ENCODE results near the gene MARCO.

The MARCO gene

GRCh38 chr2:118903551-118904479 is 38.2 kb upstream of the MARCO start:
- Histone ChIP-seq H3K27me3 (ENCODE audit: low read depth, low read length) (no peaks in the 10 kb centered on the region), H3K79me2 (ENCODE audit: low read length) (no peaks in the 10 kb centered on the region), H3K36me3 (replicated peaks; ENCODE audit: low read depth, low read length) (no peaks in the 10 kb centered on the region), H3K4me1 (ENCODE audit: low read length) (no peaks in the 10 kb centered on the region), H3K27ac (ENCODE audit: low read length) (no peak overlapping the region), H2AFZ (ENCODE audit: low read depth, low read length) (no peak overlapping the region), H3K9ac (ENCODE audit: low read length) (no peak overlapping the region), H4K20me1 (ENCODE audit: insufficient read depth, low read length) (no peaks in the 10 kb centered on the region), H3K4me2 (ENCODE audit: low read length) (no peak overlapping the region), H3K4me3 (ENCODE audit: low read length) (no peak overlapping the region), H3K9me3 (ENCODE audit: insufficient read depth, low read length) (no peaks in the 10 kb centered on the region)
- no peak for TF ChIP-seq EZH2phosphoT487 (IDR thresholded peaks at IDR 0.05; ENCODE audit: low read depth)
- TF ChIP-seq CTCF (IDR thresholded peaks at IDR 0.05; ENCODE audit: low read depth, low read length) = no peak

DNA sequence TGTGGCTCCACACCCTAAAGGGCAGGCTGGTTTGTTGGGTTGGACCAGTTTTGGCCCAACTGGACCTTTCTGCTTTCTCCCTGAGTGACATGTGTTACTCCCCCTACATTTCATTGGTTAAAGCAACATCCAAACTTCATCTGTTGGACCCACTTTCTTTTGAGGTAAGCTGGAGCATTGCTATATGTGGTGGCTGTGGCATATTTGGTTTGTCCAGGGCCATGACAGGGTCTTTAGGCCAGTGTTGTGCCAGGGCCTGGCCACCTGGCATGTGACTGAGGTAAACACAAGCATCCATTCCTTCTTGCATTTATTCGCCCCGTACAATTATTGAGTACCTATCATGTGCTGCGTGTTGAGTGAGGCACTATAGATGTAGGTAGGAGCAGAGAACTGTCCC is 36.8 kb upstream of the MARCO start:
- Histone ChIP-seq H2AFZ (ENCODE audit: low read depth, low read length) (no peak overlapping the region), H3K4me1 (ENCODE audit: low read length) (no peaks in the 10 kb centered on the region), H3K4me3 (ENCODE audit: low read length) (no peak overlapping the region), H4K20me1 (ENCODE audit: insufficient read depth, low read length) (no peaks in the 10 kb centered on the region), H3K27ac (ENCODE audit: low read length) (no peak overlapping the region), H3K79me2 (ENCODE audit: low read length) (no peaks in the 10 kb centered on the region), H3K9me3 (ENCODE audit: insufficient read depth, low read length) (no peaks in the 10 kb centered on the region), H3K36me3 (replicated peaks; ENCODE audit: low read depth, low read length) (no peaks in the 10 kb centered on the region), H3K4me2 (ENCODE audit: low read length) (no peak overlapping the region), H3K27me3 (ENCODE audit: low read depth, low read length) (peaks cover 2% of the 10 kb centered on the region; the same call in 1 of the 2 replicates), H3K9ac (ENCODE audit: low read length) (no peak overlapping the region)
- no peak for TF ChIP-seq EZH2phosphoT487 (IDR thresholded peaks at IDR 0.05; ENCODE audit: low read depth)
- no peak for TF ChIP-seq CTCF (IDR thresholded peaks at IDR 0.05; ENCODE audit: low read depth, low read length)

DNA sequence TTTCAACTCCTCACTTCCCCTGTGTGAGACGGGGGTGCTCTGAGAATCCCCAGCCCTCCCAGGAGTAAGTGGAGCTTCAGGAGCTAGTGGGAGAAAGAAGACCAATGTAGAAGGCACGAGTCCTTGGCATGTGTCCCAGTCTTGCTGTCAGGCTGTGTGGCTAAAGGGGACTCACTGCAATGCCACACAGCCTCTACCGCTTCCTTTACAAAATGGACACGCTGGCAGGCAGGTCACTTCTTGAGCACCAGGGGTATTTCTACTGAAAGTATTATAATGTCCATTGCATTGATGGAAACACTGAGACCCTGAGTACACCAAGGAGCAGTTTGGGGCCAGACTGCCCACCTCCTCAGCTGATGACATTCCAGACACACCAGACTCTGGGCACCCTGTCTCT is 35.8 kb upstream of the MARCO start:
- Histone ChIP-seq H3K27ac (ENCODE audit: low read length) (no peak overlapping the region), H3K36me3 (replicated peaks; ENCODE audit: low read depth, low read length) (no peaks in the 10 kb centered on the region), H3K4me3 (ENCODE audit: low read length) (no peak overlapping the region), H3K27me3 (ENCODE audit: low read depth, low read length) (peaks cover 6% of the 10 kb centered on the region; the same call in 1 of the 2 replicates), H3K4me2 (ENCODE audit: low read length) (no peak overlapping the region), H3K79me2 (ENCODE audit: low read length) (no peaks in the 10 kb centered on the region), H3K9me3 (ENCODE audit: insufficient read depth, low read length) (no peaks in the 10 kb centered on the region), H3K4me1 (ENCODE audit: low read length) (no peaks in the 10 kb centered on the region), H4K20me1 (ENCODE audit: insufficient read depth, low read length) (no peaks in the 10 kb centered on the region), H2AFZ (ENCODE audit: low read depth, low read length) (no peak overlapping the region), H3K9ac (ENCODE audit: low read length) (no peak overlapping the region)
- TF ChIP-seq EZH2phosphoT487 (IDR thresholded peaks at IDR 0.05; ENCODE audit: low read depth) (no peak), CTCF (IDR thresholded peaks at IDR 0.05; ENCODE audit: low read depth, low read length) (no peak)

DNA sequence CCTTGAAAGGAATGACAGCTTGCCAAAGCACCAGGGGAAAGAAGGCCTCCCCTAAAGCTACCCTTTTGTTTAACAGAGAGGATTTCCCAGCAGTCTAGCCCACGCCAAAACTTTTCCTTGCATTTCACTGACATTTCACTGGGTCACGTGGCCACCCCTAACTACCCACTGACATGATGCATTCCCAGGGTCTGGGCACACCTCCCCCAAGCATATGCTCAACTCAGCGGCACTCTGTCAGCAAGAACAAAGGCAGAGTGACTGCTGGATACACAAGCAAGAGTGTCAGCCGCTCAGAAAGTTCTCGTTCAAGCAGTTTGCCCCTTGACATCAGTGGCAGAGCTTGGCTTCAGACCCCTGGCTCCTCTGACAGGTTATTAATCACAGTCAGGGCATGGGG is 34.2 kb upstream of the MARCO start:
- no peak for TF ChIP-seq CTCF (IDR thresholded peaks at IDR 0.05; ENCODE audit: low read depth, low read length)
- no peak for TF ChIP-seq EZH2phosphoT487 (IDR thresholded peaks at IDR 0.05; ENCODE audit: low read depth)
- Histone ChIP-seq H3K27ac (ENCODE audit: low read length) (no peak overlapping the region), H3K4me1 (ENCODE audit: low read length) (no peaks in the 10 kb centered on the region), H3K9me3 (ENCODE audit: insufficient read depth, low read length) (no peaks in the 10 kb centered on the region), H2AFZ (ENCODE audit: low read depth, low read length) (no peak overlapping the region), H3K79me2 (ENCODE audit: low read length) (no peaks in the 10 kb centered on the region), H3K27me3 (ENCODE audit: low read depth, low read length) (peaks cover 6% of the 10 kb centered on the region; the same call in 1 of the 2 replicates), H3K36me3 (replicated peaks; ENCODE audit: low read depth, low read length) (no peaks in the 10 kb centered on the region), H3K4me2 (ENCODE audit: low read length) (no peak overlapping the region), H3K9ac (ENCODE audit: low read length) (no peak overlapping the region), H4K20me1 (ENCODE audit: insufficient read depth, low read length) (no peaks in the 10 kb centered on the region), H3K4me3 (ENCODE audit: low read length) (no peak overlapping the region)

Measured in OCI-LY3 (cell line).